Kidney epithelial cell (primary cell): ENCODE data around the gene BCL11B. TPM values are rescaled to one million over a fixed set of nuclear protein-coding genes. Genes with fewer than 3 reads are reported as not detected.

Experiments
- DNase-seq: peaks from one replicate; pipeline ENCODE4 v3.0.0-alpha.2; 2010; ENCODE audit warnings: low read depth
- H3K27me3 ChIP-seq: 2 replicates; pipeline ENCODE4 v1.6.0; 2011; ENCODE audit warnings: low read length; ENCODE audit not compliant: control insufficient read depth, insufficient read depth
- H3K36me3 ChIP-seq: 2 replicates; pipeline ENCODE4 v1.5.1; 2011; ENCODE audit warnings: low read length; ENCODE audit not compliant: control insufficient read depth, insufficient read depth
- H3K4me3 ChIP-seq: 2 replicates; pipeline ENCODE4 v1.5.1; 2011; ENCODE audit warnings: low read depth, mild to moderate bottlenecking, control low read depth, low read length
- total RNA-seq: library from RNA; depleted of rRNA; stranded (reverse); fragments of >200 nt; gene quantifications from 2 replicates; pipeline ENCODE4 v1.2.3, GENCODE V29; 2015
- TF ChIP-seq, protein P1 (sequence below): IDR thresholded peaks from 2 replicates; pipeline ENCODE4 v1.5.1; 2011; ENCODE audit warnings: mild to moderate bottlenecking, moderate library complexity, low read length, control low read depth, inconsistent platforms; ENCODE audit not compliant: insufficient read depth, poor library complexity, severe bottlenecking

The BCL11B gene
- total RNA-seq, 1 donor from 2014 or later, result 2.3 TPM

DNA sequence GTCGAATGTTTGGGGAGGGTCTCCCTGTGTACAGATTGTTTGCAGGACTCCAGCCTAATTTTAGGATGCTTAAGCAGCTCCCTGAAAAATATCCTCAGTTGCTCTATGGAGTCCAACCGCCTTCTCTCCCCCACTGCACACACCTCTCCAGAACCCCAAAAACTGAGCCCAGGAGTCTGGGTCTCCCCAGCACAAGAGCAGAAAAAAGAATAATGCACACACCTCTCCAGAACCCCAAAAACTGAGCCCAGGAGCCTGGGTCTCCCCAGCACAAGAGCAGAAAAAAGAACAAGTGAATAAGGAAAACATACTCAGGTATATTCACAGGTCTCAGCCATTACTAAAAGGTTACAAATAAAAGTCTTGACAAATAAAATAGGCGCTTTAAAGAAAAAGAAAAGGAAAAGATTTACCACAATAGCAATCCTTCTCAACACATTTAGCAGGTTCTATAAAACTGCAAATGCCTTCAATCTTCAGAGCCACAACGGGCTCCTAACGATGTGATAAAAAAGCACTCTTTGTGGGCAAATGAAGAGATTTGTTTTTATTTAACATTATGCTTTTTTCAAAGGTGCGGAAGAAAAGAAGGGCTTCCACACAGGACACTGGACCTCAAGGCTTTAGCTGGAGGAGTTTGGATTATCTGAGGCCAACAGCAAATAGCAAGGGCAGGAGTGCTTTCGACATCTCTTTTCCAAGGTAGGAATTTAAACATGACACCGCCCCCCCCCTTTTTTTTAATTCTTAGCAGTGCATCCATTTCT is 8.2 kb downstream of the BCL11B start:
- no peak overlapping the region for H3K4me3 ChIP-seq

GRCh38 chr14:99262977-99263448 is 9.0 kb downstream of the BCL11B start:
- Histone ChIP-seq H3K4me3 (no peak overlapping the region), H3K27me3 (peaks cover 5% of the 10 kb centered on the region), H3K36me3 (no peaks in the 10 kb centered on the region)
- TF ChIP-seq, protein P1, sequence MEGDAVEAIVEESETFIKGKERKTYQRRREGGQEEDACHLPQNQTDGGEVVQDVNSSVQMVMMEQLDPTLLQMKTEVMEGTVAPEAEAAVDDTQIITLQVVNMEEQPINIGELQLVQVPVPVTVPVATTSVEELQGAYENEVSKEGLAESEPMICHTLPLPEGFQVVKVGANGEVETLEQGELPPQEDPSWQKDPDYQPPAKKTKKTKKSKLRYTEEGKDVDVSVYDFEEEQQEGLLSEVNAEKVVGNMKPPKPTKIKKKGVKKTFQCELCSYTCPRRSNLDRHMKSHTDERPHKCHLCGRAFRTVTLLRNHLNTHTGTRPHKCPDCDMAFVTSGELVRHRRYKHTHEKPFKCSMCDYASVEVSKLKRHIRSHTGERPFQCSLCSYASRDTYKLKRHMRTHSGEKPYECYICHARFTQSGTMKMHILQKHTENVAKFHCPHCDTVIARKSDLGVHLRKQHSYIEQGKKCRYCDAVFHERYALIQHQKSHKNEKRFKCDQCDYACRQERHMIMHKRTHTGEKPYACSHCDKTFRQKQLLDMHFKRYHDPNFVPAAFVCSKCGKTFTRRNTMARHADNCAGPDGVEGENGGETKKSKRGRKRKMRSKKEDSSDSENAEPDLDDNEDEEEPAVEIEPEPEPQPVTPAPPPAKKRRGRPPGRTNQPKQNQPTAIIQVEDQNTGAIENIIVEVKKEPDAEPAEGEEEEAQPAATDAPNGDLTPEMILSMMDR, result no peak
- DNase-seq, result no peak

More for the DNA sequence above, 8.2 kb downstream of the BCL11B start:
- DNase-seq, result no peak
- TF ChIP-seq, protein P1, result no peak
- peaks cover 11% of the 10 kb centered on the region for H3K27me3 ChIP-seq
- H3K36me3 ChIP-seq, result no peaks in the 10 kb centered on the region

DNA sequence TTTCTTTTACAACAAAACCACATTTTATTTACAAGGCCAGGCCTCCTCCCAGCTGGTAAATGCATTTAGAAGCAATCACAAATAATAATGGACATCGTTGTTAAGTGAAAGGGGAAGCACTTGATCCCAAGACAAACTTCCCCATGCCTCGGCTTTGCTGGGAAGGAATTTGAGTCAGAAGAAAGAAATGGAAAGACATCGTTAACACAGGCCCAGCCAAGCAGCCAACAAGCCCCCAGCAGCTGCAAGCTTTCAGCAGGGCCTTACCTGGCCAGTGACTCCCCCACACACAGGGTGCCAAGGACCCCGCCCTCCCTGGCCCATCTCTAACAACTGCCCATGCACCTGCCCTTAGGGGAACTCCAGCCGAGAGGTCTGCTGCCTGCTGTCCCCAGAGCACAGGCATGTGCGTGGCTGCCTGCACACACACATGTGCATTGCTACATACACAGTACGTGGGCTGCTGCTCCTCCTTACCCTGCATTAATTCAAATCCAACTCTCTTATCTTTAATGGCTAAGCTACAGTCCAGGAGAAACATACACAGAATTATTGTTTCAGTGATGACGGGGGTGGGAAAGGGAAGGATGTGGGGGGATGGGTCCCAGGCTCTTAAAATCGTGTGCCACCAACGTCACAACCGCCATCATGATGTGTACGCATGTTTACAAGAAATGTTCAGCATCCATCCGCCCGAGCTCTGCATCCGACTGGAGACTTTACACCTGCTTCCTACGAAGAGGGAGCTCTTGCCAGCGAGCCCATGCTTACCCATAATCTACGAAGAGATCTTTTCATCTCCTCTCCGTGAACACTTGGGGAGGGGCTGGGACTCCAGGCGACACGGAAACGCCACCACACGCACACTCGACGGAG is 9.8 kb downstream of the BCL11B start:
- Histone ChIP-seq H3K4me3 (no peak overlapping the region), H3K27me3 (peaks cover 8% of the 10 kb centered on the region), H3K36me3 (no peaks in the 10 kb centered on the region)
- DNase-seq, result no peak
- TF ChIP-seq, protein P1, result no peak

DNA sequence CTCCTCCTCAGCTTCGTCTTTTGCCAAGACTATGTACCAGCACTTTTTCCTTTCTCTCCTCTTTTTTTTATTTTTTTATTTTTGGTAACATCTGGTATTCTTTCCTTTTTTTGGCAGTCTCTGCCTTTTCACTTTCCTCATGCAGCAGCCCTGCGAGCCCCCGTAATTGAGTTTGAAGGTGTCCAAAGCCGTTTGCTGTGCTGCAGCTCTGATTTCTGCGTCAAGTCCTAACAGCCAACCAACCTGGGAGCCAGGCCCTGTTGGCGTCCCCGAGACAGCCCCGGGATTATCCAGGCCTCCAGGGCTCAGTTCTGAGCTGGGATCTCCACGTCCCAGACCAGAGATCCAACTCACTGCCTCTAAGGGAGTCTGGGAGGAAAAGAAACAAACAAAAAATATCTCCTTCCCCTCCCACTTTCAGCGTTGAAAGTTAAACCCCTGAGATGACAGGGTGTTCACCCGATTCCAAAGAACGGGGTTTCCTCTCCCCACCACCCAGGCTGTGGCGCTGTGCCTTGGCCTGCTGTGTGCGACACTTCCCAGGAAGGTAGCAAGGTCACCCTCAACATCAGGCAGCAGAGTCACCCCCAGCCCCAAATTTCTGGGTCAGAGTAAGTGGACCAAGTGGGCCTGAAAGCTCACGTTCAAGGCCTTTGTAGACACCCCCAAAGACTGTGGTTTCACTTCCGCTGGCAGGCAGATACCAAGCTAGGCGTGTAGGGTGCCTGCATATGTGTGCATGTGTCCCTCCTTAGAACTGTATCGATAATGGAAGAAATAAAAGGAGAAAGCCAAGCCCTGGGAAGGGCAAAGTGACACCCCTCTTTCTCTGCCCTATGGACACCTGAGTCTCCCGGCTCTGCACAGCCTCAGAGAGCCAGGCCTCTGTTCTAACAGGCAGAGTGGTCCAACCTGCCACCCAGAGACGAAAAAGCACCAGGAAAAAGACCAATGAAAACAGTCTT is 11.1 kb downstream of the BCL11B start:
- peaks cover 8% of the 10 kb centered on the region for H3K27me3 ChIP-seq
- no peak overlapping the region for H3K4me3 ChIP-seq
- H3K36me3 ChIP-seq, result no peaks in the 10 kb centered on the region
- no peak for DNase-seq
- TF ChIP-seq, protein P1, result no peak

- TF ChIP-seq, protein P1, result no peak
- no peak for DNase-seq
- H3K36me3 ChIP-seq, result no peaks in the 10 kb centered on the region
- peaks cover 8% of the 10 kb centered on the region for H3K27me3 ChIP-seq
- no peak overlapping the region for H3K4me3 ChIP-seq
Observed at GRCh38 chr14:99260116-99260515, 11.9 kb downstream of the BCL11B start.
